Cardiac muscle cell (in vitro differentiated cells and primary cell): Measurements from ENCODE around the gene SLC4A4. TPM values are rescaled to one million over a fixed set of nuclear protein-coding genes. Genes with fewer than 3 reads are reported as not detected.

Experiments
- DNase-seq, 2 donors: peaks; one replicate each; pipeline versions ENCODE4 v3.0.0 to v3.0.0-alpha.2; 2010 to 2017; ENCODE audit warnings: low read depth in 1 of 2, low spot score in 1 of 2
- H3K27ac ChIP-seq: fragments of 200-600 bp; sonication (generic); 2 replicates; pipeline ENCODE4 v1.5.1; 2016
- H3K27me3 ChIP-seq: fragments of 200-600 bp; sonication (generic); 2 replicates; pipeline ENCODE4 v1.6.0; 2016; ENCODE audit warnings: control low read depth
- H3K36me3 ChIP-seq: fragments of 200-600 bp; sonication (generic); 2 replicates; pipeline ENCODE4 v1.5.1; 2016; ENCODE audit warnings: control low read depth
- H3K4me1 ChIP-seq: fragments of 200-600 bp; sonication (generic); 2 replicates; pipeline ENCODE4 v1.8.1; 2017; ENCODE audit warnings: low read depth, mild to moderate bottlenecking, mixed run types
- H3K4me3 ChIP-seq: fragments of 200-600 bp; sonication (generic); 2 replicates; pipeline ENCODE4 v1.5.1; 2016; ENCODE audit warnings: mild to moderate bottlenecking
- H3K9me3 ChIP-seq: fragments of 200-600 bp; sonication (generic); 2 replicates; pipeline ENCODE4 v1.5.1; 2017; ENCODE audit warnings: low read depth, mild to moderate bottlenecking, control low read depth
- polyA plus RNA-seq: library from polyadenylated mRNA; unstranded; fragments of >200 nt; fragmentation: Nextera tagmentation; extraction: Ambion mirVana; gene quantifications from 2 replicates; pipeline ENCODE4 v1.2.1, GENCODE V29; 2016
- total RNA-seq: library from RNA; depleted of rRNA; stranded (reverse); fragments of >200 nt; gene quantifications from 2 replicates; pipeline ENCODE4 v1.2.3, GENCODE V29; 2016
- TF ChIP-seq, protein P1 (sequence below): IDR thresholded peaks from 2 replicates; pipeline ENCODE4 v1.5.1; 2012; ENCODE audit warnings: low read depth, mild to moderate bottlenecking, low read length

Gene SLC4A4
- total and polyA plus RNA-seq, 2 experiments from 2014 or later, result 12.7 to 31.5 TPM

DNA sequence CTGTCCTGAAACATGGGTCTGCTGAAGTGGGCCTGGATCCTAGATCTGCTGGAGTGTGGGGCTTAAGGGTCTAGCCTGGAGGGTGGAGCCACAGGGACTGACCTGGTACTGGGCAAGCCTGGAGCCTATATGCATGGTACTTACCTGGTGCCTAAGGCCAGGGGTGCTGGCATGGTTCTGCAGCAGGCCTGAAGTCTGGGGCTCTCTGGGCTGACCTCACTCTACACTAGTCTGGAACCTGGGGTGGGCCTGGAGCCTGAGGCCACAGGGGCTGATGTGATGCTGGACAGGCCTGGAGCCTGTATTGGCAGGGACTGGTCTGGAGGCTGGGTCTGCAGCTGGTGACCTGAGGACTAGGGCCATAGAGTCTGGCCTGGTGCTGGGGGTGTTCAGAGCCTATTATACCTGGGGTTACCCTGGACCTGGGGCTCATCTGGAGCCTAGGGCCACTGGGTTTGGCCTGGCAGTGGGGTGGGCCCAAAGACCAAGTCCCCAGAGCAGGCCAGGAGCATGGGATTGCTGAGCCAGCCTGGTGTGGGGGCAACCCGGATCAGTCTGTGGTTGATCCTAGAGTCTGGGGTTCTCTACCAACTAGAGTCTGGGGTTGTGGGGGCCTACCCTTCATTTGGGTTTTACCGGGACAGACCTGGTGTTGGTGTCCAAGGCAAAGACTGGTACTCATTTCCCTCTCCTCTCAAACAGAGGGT, 179.6 kb downstream of the SLC4A4 start:
- H3K4me1 ChIP-seq, result no peaks in the 10 kb centered on the region
- H3K27ac ChIP-seq, result no peak overlapping the region
- H3K27me3 ChIP-seq, result no peaks in the 10 kb centered on the region
- no peaks in the 10 kb centered on the region for H3K36me3 ChIP-seq
- H3K4me3 ChIP-seq, result no peak overlapping the region
- DNase-seq, result no peak
- H3K9me3 ChIP-seq, result no peaks in the 10 kb centered on the region
- TF ChIP-seq, protein P1, sequence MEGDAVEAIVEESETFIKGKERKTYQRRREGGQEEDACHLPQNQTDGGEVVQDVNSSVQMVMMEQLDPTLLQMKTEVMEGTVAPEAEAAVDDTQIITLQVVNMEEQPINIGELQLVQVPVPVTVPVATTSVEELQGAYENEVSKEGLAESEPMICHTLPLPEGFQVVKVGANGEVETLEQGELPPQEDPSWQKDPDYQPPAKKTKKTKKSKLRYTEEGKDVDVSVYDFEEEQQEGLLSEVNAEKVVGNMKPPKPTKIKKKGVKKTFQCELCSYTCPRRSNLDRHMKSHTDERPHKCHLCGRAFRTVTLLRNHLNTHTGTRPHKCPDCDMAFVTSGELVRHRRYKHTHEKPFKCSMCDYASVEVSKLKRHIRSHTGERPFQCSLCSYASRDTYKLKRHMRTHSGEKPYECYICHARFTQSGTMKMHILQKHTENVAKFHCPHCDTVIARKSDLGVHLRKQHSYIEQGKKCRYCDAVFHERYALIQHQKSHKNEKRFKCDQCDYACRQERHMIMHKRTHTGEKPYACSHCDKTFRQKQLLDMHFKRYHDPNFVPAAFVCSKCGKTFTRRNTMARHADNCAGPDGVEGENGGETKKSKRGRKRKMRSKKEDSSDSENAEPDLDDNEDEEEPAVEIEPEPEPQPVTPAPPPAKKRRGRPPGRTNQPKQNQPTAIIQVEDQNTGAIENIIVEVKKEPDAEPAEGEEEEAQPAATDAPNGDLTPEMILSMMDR, result no peak

DNA sequence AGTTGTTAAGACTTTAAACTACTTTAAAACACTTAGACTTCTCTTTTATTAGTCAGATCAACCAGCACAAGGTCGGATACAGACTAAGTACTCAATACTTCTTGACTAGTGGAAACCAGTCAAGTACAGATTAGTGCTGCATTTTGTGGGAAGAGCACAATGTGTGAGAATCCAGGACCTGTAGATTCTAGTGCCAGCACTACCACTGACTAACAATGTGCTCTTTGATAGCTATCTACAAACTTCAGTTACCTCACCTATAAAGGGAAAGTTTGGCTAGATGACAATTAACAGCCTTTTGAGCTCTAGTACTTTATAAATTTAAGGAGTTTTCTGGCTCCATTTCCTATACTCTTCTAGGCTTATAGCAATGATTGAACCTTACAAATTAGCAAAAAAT, 181.5 kb downstream of the SLC4A4 start:
- Histone ChIP-seq H3K4me1 (no peaks in the 10 kb centered on the region), H3K27ac (no peak overlapping the region), H3K27me3 (no peaks in the 10 kb centered on the region), H3K36me3 (no peaks in the 10 kb centered on the region), H3K9me3 (no peaks in the 10 kb centered on the region), H3K4me3 (no peak overlapping the region)
- no peak for DNase-seq
- TF ChIP-seq, protein P1, result no peak

DNA sequence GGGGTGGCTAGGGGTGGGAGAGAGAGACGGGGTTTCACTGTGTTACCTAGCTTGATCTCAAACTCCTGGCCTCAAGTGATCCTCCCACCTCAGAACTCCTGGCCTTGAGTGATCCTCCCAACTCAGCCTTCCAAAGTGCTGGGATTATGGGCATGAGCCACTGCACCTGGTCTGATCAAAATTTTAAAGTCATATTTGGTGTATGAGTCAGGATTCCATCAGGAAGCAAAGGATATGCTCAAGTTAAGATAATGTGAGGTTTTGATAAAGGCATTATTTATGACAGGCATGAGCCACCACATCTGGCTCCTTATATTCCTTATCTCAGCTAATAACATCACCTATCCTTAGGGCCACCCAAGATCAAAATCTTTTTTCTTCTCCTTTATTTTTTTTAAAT, 182.0 kb downstream of the SLC4A4 start:
- Histone ChIP-seq H3K27ac (no peak overlapping the region), H3K27me3 (no peaks in the 10 kb centered on the region), H3K9me3 (no peaks in the 10 kb centered on the region), H3K4me3 (no peak overlapping the region), H3K36me3 (no peaks in the 10 kb centered on the region), H3K4me1 (no peaks in the 10 kb centered on the region)
- DNase-seq, result no peak
- TF ChIP-seq, protein P1, result no peak

DNA sequence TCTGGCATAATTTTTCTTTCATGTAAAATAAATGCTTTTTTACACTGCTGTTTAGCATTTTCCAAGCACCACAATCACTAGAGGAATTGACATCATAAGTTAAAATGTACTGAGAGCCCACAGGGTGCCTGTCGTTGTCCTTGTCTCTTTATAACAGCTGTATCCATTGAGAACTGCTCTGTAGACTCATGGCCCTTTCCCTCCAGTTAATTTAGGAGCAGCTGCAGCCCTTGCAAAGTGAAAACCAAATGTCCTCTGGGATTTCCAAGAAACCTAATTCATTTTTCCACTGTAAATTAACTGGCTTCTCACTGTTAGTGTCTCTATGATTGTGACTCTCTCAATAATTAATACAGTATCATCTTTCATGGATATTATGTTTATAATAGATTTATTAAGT, 185.9 kb downstream of the SLC4A4 start:
- Histone ChIP-seq H3K27me3 (no peaks in the 10 kb centered on the region), H3K9me3 (no peaks in the 10 kb centered on the region), H3K36me3 (no peaks in the 10 kb centered on the region), H3K27ac (no peak overlapping the region), H3K4me1 (no peaks in the 10 kb centered on the region), H3K4me3 (no peak overlapping the region)
- TF ChIP-seq, protein P1, result no peak
- no peak for DNase-seq

DNA sequence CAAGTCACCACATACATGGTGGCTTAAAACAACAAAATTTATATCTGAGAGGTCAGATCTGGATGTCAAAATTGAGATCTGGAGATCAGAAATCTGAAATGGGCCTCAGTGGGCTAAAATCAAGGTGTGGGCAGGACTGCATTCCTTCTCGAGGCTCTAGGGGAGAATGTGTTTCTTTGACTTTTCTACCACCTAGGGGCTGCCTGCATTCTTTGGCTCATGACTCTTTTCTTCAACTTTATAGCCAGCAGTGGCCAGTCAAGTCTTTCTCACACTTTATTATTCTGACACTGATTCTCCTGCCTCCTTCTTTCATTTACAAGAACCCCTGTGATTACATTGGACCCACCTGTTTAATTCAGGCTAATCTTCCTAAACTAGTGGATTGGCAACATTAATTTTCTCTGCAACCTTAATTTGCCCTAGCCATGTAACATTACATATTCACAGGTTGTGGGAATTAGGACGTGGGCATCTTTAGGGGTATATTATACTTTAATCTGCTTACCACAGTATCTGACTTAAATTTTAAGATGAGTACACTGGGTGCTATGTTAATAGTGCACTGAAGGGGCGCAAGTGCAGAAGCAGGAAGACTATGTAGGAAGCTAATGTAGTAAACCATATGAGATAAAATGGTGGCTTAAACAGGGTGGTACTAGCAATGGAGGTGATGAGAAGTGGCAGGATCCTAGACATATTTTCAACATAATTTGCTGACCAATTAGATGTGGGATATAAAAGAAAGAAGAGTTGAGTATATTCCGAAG, 188.0 kb downstream of the SLC4A4 start:
- DNase-seq, result no peak
- Histone ChIP-seq H3K4me1 (no peaks in the 10 kb centered on the region), H3K4me3 (no peak overlapping the region), H3K27me3 (no peaks in the 10 kb centered on the region), H3K27ac (no peak overlapping the region), H3K9me3 (no peaks in the 10 kb centered on the region), H3K36me3 (no peaks in the 10 kb centered on the region)
- TF ChIP-seq, protein P1, result no peak
